ENCODE data around the gene SCCPDH.

SCCPDH gene

DNA sequence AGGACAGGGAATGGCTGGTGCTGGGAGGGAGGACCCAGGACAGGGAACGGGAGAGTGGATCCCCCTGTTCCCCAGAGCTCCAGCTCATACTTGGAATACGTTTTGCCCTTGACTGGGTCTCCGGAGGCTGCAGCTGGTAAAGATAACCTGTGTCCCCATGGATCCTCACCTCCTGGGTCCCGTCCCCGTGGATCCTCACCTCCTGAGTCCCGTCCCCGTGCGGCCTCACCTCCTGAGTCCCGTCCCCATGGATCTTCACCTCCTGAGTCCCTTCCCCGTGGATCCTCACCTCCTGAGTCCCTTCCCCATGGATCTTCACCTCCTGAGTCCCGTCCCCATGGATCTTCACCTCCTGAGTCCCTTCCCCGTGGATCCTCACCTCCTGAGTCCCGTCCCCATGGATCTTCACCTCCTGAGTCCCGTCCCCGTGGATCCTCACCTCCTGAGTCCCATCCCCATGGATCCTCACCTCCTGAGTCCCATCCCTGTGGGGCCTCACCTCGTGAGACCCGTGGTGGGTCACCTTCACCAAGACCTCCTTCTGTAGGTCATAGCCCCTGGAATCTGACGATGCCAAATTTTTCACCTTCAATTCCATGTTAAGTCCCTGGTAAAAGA, 61.4 kb downstream of the SCCPDH start:
- DNase-seq (ENCODE audit: low read depth): no peak

GRCh38 chr1:246786606-246787238, 62.5 kb downstream of the SCCPDH start:
- DNase-seq (ENCODE audit: low read depth): no peak

GRCh38 chr1:246787781-246788513, 63.7 kb downstream of the SCCPDH start:
- no peak for DNase-seq (ENCODE audit: low read depth)

DNA sequence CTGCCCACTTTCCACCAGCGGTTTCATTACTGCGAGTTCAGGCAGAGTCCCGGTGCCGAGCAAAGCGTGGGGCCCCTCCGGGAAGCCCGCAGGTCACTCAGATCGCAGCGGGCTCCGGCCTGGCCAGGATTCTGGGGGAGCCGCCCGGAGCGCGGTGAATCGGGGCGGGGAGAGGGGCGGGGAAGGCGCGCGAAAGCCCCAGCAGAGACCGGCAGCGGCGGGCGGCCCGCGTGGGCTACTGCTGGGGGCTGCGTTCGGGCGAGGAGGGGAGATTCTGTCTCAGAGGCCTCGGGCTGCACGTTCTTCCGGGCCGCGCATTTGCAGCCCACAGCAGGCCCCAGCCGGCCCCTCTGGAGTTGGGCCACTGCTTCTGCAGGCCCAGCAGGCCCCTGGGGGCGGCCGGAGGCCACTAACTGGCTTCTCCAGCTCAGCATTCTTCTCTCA, 64.7 kb downstream of the SCCPDH start:
- DNase-seq (ENCODE audit: low read depth): no peak

DNA sequence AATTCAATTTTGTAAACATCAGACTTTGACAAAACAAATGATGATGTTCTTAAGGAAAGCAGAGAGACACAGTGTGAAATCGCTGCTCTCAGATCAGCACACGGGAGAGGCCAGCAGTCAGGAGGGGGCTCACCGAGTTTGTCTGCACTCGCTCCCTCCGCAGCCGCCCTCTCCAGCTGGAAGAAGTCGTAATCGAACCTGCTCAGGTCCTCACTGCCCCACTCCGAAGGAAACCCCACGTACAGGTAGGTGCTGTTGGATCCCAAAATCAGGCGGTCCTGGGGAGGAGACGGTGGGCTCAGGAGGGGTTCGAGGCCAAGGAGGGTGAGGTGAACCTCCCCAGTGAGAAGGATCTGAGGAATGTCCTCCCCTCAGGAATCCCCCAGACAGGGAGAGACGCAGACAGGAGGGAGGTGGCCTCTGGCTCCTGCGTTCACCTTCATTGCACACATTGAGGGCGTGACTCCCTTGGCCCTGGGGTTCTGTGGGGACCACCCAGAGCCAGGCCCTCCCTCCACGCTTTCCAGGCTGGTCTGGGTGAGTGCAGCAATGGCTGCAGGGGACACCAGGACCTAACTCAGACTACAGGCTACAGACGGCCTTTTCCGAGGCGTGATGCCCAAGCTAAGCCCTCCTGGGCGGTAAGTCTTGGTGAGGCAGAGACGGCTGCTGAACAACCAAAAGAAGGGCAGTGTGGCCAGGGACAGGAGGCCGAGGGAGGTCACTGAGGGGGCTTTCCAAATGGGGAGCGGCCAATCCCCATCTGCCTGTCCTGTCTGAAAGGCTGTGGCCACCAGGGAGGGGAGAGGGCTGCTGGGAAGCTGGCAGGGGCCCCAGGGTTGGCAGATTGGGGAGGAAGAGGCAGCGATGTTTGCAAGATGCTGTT, 65.5 kb downstream of the SCCPDH start:
- no peak for DNase-seq (ENCODE audit: low read depth)

- no peak for DNase-seq (ENCODE audit: low read depth)
These were observed 66.2 kb downstream of the SCCPDH start for GRCh38 chr1:246790364-246790763.

DNA sequence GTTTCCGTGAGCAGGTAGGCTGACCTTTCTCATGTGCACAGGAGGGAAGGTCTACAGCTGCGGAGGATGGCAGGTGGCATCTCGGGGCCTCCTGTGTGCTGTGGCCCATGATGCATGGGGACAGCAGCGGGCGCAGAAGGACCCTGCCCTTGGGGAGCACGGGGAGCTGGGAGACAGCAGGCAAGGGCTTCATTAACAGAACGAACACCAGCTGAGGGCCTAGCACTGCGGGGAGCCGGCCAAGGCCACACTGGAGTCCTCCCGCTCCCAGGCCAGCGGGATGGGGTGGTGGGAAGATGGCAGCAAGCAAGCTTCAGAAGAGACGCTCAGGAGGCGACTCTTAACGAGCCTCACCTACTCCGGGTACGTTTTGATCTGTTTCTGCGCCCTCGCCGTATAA, 66.6 kb downstream of the SCCPDH start:
- no peak for DNase-seq (ENCODE audit: low read depth)

DNA sequence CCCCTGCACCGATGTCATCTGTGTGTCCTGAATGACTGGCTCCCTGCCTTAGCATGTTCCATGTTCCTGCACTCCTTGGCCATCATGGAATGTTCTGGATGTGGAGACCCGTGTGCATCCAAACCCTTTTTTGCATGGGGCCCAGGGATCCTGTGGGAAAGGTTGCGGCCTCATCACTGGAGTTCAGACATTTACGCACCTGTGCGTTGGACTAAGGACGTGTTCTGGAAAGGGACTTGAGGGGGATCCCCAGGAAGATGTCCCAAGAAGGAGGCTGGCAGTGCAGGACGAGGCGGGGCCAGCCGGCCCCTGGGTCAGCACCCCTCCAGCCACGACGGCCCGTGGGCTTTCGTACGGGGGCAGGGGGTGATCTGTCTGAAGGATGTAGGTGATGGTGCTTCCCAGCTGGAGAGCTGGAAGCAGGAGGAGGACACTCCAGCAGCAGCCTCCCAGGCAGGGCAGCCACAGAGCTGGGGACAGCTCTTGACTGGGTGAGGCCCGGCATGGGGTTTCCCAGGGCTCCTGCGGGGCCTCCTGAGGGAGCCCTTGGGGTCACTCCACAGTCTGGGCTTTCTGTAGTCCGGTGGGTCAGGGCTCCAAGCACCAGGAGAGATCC, 67.2 kb downstream of the SCCPDH start:
- DNase-seq (ENCODE audit: low read depth): no peak

- DNase-seq (ENCODE audit: low read depth): no peak
These were observed 68.4 kb downstream of the SCCPDH start for GRCh38 chr1:246792603-246793002.

DNA sequence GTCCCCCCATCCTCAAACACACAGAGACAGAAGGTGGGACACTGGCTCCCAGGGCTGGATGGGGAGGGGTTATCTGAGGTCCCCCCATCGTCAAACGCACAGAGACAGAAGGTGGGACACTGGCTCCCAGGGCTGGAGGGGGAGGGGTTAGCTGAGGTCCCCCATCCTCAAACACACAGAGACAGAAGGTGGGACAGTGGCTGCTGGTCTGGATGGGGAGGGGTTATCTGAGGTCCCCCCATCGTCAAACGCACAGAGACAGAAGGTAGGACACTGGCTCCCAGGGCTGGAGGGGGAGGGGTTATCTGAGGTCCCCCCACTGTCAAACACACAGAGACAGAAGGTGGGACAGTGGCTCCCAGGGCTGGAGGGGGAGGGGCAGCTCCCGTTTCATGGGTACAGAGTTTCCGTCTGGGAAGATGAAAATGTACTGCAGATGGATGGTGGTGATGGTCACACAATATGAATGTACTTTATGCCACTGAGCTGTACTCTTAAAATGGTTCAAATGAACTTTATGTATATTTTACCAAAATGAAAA, 69.2 kb downstream of the SCCPDH start:
- DNase-seq (ENCODE audit: low read depth): no peak

- DNase-seq (ENCODE audit: low read depth): no peak
These were observed 70.0 kb downstream of the SCCPDH start for GRCh38 chr1:246794048-246794827.

DNA sequence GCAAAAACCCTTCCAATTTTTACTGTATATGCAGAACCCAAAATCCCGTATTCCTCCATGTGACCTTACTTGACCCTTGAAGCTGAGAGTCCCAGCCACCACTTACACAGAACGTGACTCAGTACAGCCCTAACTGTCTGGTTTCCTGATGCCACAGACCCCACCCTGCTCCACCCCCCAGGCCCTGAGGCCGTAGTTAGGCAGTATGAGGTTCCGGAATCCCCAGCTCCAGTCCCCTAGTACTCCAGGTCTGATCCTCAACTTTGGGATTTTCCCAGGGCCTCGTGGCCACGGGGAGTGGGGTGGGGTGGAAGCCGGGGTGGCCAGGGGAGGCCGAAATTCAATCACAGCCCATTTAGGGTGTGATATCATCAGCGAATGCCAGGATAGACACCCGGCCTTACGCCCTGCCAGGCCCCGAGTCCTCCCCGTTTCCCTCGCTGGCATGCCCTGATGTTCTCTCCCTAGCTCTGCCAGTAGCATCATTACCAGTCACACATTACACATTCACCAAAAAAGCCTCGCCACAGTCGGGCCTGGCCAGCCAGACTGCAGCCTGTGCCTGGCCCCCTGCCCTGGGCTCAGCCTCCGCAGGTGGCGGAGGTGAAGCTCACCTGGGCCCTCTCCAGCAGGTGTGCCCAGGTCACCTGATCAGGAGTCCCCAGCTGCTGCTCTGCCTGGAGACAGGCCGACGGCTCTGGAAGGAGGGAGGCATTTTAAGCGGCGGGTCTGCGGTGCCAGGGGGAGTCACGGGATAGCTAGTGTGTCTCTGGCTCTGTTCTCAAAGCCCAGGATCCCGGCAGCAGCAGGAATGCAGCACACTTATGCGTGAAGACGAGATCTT, 70.8 kb downstream of the SCCPDH start:
- no peak for DNase-seq (ENCODE audit: low read depth)

GRCh38 chr1:246795906-246796694, 71.9 kb downstream of the SCCPDH start:
- DNase-seq (ENCODE audit: low read depth): no peak

DNA sequence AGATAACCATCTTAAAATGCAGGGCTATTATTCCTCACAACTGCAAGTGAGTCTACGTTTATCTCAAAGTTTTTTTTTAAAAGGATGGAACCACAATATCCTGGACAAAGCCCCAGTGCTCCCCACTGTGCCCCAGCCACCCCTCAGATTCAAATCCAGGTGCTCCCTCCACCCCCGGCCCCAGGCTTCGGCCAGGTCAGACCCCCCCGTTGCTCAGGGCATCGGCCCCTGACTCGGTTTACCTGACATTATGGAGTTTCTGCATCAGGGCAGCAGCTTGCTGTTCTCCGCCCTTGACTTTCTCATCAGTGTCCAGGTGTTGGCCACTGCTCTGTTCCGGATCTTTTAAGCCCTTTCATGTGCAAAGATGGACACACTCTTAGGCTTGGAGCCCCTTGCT, 72.9 kb downstream of the SCCPDH start:
- no peak for DNase-seq (ENCODE audit: low read depth)

GRCh38 chr1:246797597-246797996, 73.4 kb downstream of the SCCPDH start:
- no peak for DNase-seq (ENCODE audit: low read depth)

DNA sequence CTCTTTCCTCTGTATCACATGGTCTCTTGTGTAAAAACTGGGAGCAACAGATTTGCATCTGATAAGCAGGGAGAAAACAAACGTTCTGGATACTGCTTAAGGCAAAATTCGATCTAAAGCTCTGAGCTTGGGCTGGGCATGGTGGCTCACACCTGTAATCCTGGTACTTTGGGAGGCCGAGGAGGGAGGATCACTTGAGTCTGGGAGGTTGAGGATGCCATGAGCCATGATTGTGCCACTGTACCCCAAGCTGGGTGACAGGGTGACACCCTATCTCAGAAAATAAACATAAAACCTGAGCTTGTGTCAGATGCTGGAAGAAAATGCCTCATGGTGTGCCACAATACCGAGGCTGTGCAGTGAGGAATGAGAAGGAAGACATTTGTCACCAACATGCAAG, 73.9 kb downstream of the SCCPDH start:
- no peak for DNase-seq (ENCODE audit: low read depth)

DNA sequence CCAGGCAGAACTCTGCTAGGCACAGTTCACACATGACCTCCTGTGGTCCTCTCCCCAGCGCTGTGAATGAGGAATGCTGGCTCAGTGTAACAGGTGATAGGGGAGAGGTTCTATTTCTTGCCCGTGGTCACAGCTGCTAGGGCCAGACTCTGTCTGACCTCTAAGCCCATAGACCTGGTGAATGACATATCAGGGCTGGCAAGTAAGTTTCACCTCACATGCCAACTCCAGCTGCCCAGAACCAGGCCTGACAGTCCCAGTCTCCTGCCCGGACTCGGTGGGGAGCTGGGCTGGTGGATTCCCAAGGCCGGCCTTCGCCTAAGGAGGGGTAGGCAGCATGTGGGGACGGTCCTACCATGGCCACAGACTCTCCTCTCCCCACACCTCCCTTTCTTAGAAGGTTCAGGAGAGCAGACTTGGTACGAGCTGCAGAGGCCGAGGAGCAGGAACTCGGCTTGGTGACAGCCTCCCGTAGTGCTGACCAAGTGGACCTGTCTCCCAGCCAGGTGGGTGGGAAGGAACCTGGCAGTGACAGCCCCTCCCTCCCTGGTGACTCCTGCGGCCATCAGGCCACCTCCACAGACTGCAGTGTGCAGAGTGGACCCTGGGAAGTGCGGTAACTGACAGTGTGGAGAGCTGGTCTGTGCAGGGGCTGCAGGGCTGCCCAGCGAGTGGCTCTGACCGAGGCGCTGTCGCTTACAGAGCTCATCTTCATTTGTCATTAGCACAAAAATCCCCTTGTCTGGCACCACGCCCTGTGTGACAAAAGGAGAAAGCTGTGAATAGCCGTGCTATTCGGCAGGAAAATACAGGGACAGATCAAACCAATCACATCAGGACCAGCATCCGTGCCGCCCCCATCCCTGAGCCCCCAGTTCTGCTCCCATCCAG, 74.6 kb downstream of the SCCPDH start:
- DNase-seq (ENCODE audit: low read depth): no peak

- no peak for DNase-seq (ENCODE audit: low read depth)
These were observed 76.1 kb downstream of the SCCPDH start for GRCh38 chr1:246800356-246800755.
